ENCODE results near the gene SEMA3B.
"Not testable (repeated sequence)": the region's sequence is repeated elsewhere in the genome, so short reads cannot be mapped to it uniquely, and the experiment has no call there.

- TF ChIP-seq PATZ1 (CRISPR knock-in tag; IDR thresholded peaks at IDR 0.05; ENCODE audit: borderline replicate concordance); ISL1 (CRISPR knock-in tag; IDR thresholded peaks at IDR 0.05); ZNF70 (CRISPR knock-in tag; IDR thresholded peaks at IDR 0.05); ZNF8 (CRISPR knock-in tag; IDR thresholded peaks at IDR 0.05); OSR1 (CRISPR knock-in tag; IDR thresholded peaks at IDR 0.05): not testable (repeated sequence)
Observed at GRCh38 chr3:50262200-50262599, 6.7 kb upstream of the SEMA3B start.
